Central memory CD4-positive, alpha-beta T cell (primary cell): ENCODE data around the gene TNFSF8.

Source experiments
- DNase-seq: peaks from one replicate; pipeline ENCODE4 v3.0.0; 2022

The TNFSF8 gene

DNA sequence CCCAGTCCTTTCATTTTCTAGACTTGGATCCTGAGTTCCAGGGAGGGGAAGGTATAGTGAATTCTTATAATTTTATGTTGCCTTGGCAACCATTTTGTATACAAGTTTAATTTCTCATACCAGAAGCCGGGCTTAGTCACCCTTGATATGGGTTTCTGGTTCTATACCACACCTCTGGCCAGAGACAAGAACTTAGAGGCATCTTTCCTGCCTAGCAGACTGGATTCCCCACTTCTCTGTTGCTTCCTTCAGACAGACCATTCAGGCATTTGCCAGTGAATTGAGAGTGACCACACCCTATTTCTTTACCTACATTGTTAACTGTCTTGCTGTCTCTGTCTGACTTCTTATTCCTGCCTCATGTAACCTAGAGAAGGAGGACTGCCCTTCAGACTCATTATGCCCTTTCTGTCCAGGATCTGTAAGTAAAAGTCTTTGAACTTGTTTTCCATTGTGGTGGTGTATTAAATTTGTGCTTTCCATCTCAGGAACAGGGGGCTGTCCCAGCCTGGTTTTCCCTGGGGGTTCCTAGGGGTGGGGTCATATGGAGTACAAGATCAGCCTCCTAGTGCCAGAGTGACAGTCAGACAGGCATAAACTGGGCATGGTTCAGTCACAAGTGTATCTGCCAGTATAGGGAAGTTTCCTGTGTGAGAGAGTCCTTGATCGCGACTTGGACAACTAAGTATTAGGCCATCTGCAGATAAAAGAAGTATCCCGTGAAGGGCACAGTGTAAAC is 27.4 kb downstream of the TNFSF8 start:
- peak; percentile 62 for DNase-seq

DNA sequence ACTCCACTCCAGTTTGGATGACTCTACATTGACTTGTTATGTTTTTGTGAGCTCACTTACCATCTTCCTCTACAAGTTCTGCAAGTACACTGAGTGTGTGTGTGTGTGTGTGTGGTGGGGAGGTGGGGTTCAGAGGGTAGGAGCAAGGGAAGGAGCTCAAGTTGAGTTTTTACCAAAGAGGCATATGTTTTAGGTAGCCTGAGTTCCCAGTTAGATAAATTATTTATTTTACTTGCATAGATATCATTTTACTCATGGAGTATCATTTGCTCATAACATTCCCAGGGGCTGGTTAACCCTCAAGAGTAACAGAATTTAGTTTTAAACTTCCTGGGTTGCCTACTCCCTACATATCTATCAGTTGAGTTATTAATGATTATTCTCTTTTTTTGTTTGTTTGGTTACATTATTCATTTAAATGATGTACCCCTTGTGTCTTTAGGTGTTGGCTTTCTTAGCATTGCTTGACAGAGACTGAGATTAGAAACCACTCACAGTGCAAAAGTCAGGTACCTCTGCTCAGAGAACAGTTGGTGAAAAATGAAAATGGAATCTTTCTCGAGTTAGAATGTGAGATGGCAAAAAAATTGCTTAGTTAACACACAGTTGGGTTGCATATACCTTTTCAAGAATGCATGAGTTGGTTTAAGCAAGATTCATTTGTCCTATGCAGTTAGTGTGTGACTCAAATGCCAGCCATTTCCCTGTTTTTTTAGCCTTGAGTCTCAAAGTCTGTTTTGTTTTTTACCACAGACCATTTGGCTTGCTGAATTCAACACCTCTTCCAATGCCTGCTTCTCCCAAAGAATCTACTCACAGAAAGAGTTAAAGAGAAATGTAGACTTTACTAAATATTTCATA is 29.2 kb downstream of the TNFSF8 start:
- DNase-seq, result no peak

DNA sequence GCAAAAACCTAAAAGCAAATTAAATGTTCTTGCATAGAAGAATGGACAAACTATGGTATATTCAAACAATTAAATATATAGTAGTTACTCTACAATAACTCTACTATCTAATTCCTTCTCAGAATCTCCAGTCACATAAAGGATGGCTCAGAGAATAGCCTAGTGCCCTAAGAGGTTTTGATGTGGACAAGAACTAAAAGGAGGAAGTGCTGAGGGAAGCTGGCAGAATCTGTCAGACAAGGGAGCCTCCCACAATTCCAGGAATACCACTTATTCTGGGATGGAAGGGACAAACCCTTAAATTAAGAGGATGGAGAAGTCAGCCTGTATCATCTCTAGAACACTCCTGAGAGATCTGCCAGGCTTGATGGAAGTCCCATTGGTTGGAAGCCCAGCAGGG is 30.4 kb downstream of the TNFSF8 start:
- DNase-seq, result no peak

DNA sequence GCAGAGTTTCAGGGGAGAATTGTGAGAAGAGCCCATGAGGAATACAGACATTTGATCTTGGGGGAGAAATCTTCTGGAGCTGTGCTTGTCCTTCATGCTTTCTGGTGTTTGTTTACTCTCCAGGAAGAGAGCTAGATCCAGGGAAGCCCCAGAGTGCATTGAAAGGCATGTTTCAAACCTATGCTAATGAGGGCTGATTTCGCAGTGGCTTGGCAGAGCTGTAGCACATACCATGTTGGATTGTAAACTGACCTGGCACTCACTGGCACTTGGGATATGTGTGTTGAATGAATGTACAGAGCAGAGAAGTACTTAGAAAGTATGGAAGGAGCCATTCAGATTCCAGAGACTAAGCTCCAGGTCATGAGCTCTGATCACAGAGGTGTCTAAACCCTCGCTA is 30.9 kb downstream of the TNFSF8 start:
- no peak for DNase-seq

DNA sequence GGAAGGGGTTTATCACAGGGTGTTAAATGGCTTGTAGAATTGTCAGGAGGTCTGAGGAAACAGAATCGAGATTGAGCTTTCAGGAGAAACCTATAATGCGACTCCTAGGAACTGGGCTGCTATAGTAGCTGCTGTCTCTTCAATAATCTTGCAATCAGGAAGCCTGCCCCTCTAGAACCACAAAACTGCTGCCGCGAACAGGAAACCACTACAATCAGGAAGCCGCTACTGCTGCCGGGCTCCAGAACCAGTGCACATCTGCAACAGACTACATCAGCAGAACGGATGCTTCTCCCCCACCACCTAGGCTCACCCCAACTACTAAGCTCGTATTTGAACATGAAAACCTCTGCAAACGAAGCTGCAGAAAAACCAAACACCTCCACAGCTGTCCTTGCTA is 31.6 kb downstream of the TNFSF8 start:
- DNase-seq, result peak; percentile 92

DNA sequence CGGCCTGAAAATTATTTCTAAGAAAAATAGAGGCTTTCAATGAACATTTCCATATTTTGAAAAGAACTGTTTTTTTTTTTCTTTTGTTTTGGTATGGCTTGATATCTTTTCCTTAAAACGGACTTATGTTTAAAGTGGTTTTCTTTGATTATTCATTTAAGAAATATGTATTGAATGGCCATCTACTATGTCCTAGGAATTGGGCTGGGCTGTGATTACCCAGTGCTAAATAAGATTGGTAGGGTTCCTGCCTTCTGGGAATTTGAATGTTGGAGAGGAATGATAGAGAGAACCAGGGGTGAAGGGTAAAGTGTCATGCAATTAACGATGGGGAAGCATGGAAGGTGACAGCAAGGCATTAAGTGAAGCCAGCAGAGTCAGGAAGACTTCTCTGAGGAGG is 33.2 kb downstream of the TNFSF8 start:
- DNase-seq, result no peak

DNA sequence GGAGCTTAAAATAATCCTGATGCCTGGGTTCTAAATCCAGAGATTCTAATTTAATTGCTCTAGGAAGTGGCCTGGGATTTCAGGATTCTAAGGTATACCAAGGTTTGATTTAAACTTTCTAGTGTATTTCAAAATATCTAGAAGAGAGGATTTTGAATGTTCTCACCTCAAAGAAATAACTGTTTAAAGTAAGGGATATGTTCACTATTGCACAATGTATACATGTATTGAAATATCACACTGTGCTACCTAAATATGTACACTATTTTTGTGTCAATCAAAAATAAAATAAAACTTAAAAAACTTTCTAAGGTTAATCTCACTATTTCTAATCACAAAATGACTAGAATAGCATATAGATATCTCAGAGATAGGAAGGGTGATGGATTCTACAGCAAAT is 34.0 kb downstream of the TNFSF8 start:
- no peak for DNase-seq

DNA sequence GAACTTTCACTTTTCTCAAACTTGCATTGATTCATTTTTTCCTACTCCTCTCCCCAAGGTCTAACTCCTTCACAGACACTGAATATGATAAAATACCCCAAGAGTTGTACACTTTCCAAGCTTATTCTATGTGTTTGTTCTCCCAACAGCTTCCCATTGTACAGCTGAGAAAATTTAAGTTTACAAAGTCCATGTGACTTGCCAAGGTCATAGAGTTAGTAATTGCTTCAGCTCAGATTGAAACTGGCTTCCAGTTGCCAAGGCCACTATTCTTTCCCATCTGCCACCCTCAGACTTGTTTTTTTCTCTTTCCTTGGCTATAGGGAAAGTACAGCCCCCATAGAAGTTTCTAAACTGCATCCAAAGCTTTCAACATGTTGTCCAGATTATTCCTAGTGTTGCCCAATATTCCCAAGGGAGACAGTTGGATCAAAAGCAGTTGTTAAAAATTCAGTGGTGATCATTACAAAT is 34.8 kb downstream of the TNFSF8 start:
- DNase-seq, result no peak

DNA sequence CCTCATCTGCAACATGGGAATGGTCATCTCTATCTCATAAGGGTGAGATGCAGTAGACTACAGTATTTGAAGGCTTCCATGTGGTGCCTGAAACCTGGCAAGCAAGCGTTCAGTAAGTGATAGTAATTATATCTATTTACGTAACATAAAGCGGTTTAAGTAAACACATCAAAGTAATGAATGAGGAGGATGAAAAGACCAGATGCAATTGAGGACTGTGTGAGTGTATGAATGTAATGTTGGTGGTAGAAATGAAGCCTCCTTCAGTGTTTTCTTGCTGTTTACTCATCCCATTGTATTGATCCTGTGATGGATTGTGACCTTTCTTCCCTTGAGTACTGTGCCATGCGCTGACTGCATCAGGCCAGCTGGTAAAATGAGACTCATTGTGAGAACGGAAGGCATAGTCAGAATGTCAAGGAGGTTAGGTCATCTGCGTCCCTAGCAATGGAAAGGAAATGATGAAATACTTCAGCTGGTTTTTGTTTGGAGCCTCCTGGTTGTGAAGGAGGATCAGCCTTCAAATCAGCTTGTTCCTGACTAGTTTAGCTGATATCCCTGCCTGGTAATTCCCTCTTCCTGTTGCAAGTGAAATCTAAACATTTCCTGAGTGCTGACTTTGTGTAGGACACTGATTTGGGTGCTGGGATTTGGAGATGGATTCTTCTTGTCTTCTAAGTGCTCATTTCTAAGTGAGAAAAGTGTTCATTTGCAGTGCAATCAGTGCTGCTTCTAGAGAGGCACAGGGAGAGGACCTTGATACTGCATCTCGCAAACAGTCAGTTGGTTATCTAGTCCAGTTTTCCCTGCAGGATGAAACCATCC is 35.6 kb downstream of the TNFSF8 start:
- no peak for DNase-seq

DNA sequence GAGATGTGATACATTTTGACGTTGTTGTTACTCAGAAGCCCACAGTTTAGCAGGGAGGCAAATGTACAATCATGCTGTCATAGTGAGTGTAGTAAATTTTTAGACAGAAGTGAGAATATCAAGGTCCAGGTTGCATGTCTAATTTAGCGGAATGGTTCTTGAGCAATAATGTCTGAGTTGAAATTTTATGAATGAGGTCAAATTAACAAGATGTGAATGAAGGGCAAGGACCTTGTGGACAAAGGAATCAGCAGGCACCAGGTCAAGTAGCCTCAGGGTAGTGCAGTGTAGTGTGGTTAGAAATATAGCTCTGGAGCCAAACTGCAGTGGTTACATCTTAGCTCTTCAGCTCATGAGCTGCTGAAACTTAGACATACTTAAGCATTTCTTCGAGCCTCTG is 36.2 kb downstream of the TNFSF8 start:
- DNase-seq, result no peak

DNA sequence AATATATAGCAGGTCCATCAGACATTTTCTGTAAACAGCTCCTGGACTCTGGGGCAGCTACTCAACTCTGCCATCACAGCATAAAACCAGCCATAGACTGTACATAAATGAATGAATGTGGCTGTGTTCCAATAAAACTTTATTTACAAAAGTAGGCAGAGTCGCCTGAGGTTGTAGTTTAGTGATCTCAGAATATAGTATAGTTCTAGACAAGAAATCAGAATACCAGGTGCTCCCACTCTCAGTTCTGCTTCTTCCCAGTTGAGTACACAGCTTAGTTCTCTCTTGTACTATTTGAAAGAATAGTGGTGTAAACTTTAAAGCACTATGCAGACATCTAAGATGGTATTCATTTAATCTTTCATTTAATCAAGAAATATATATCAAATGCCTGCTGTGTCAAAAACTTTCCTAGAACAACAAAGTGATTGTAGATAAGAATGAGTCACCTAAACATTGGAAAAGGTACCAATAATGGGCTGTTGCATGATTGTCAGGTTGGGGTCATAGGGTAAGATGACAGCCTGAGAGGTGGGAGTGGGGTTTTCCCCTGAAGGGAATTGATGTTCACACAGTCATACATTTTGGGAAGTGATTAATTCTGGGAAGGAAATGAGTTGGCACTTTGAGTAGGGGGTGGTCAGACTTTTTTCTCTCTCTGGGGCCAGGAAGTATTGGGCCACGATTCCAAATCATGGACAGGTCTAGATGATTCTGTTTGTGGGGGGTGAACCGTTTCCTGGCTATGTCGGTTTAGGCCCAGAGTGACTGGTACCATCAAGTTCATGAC is 37.0 kb downstream of the TNFSF8 start:
- DNase-seq, result no peak

DNA sequence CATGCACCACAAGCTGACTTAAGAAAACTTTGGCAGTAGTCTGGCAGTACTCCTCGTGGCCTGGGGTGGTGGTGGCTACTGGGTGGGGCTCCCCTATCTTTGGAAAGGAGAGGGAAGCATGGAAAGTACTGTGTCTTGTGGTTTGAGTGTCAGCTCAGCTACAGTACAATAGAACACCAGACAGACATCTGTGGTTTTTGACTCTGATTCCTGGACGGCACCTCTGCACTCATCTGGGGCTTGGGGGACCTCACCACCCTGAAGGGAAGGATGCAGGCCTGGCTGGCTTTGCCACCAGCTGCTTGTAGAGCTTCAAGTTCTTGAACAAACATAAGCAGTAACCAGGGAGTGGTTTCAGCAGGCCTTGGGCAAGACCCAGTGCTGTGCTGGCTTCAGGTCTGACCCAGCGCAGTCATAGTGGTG is 40.6 kb downstream of the TNFSF8 start:
- DNase-seq, result no peak

DNA sequence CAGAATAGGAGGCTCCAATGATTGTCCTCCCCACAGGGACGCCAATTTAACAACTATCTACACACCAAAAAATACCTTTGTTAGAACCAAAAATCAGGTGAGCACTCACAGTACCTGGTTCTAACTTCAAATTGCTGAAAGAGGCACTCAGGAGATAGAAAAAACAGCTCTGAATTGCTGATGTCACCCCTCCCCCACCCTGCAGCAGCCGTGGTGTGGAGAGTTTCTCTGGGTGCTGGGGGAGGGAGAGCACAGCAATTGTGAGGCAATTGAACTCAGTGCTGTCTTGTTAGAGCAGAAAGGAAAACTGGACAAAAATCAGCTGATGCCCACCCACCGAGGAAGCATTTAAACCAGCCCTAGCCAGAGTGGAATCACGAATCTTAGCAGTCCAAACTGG is 41.8 kb downstream of the TNFSF8 start:
- no peak for DNase-seq

DNA sequence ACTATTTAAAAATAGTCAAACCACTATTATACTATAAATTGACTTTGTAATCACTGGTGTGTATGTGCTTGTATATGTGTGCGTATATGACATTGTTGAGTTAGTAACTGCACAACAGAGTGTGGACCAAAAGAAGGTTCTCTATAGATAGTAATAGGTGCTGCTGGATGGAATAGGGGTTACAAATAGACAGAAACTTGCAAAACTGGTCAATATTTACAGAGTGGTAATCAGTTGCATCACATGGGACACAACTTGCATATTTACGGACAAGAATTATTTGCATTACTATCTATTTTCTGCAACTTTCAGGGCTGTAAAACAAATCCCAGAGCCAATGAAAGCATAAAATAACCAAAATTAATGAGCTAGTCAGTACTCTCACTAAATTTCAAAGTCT is 42.4 kb downstream of the TNFSF8 start:
- DNase-seq, result no peak

DNA sequence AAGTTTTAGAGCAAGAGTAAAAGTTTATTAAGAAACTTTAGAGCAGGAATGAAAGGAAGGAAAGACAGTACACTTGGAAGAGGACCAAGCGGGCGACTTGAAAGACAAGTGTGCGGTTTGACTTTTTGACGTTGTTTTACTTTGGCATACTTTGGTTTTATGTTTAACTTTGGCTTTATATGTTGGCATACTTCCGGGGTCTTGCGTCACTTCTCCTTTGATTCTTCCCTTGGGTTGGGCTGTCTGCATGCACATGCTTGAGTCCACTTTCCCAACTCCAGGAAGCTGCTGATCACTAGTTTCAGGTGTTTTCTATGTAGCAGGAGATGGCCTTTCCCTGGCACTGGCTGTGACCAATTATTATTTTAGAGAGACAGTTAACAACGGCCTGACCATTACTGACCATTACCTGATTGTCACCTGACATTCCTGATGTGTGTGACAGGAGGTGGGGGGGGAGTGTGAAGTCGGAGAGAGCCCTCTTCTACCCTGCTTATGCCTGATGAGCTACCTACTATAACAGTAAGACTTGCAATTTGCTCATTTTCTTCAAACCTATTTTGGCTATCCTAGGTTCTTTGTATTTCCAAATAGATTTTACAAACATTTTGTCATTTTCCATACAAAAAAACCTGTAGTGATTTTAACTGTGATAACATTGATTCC is 45.5 kb downstream of the TNFSF8 start:
- DNase-seq, result no peak

DNA sequence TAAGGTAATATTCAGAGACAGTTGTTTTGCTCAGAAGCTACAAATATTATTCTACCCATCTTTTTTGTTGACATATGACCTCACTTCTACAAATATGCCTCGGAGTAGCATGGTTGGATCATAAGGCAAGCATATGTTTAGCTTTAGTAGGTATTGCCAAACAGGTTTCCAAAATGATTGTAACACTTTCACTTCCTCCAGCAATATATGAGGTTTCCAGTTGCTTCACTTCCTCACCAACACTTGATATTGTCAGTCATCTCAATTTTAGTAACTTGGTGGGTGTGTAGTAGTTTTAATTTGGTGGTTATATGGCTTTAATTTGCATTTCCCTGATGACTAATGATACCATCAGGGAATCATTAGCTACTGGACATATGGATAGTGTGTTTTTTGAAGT is 46.7 kb downstream of the TNFSF8 start:
- DNase-seq, result no peak

DNA sequence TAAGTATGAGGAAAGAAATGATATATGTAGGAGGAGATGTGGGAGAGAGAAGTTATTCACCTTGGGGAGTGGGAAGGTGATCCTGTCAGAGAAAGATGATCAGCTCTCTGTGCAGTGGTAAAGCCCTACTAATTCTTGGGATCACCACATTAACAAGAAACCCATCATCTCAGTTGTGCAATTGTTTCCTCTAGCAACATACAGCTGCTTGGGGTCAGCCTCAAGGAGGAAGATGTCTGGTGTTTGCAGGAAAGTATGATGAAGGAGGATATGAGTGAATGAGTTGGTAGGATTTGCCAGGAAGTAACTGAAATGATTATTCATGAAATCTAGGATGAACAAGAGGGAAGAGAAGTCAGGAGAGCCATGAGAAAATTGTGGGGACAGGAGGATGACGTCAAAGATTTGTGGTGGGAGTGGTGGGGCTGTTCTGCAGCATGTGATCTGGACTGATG is 50.1 kb downstream of the TNFSF8 start:
- DNase-seq, result no peak

DNA sequence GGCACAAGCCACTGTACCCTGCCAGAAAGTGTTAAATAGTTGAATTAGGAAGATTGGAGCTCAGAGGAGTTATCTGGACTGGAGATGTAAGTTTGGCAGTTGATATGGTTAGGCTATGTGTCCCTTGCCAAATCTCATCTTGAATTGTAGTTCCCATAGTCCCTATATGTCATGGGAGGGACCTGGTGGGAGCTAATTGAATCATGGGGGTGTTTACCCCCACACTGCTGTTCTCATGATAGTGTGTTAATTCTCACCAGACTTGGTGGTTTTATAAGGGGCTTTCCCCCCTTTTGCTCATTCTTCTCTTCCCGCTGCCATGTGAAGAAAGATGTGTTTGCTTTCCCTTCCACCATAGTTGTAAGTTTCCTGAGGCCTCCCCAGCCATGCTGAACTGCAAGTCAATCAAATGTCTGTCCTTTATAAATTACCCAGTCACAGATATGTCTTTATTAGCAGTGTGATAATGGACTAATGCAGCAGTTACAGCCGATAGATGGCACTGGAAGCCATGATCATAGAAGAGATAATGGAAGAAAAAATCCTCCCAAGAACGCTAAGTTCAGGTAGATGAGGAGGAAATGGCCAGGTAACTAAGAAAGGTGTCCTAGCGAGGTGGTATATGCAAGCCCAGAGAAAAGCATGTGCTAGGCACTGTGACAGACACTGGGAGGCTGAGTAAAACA is 51.4 kb downstream of the TNFSF8 start:
- DNase-seq, result no peak

DNA sequence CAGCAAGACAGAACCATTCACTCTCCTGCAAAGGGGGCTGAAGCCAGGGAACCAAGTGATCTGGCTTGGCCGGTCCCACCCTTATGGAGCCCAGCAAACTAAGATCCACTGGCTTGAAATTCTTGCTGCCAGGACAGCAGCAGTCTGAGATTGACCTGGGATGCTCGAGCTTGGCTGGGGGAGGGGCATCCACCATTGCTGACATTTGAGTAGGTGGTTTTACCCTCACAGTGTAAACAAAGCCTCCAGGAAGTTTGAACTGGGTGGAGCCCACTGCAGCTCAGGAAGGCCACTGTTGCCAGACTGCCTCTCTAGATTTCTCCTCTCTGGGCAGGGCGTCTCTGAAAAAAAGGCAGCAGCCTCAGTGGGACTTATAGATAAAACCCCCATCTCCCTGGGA is 60.5 kb downstream of the TNFSF8 start:
- DNase-seq, result peak; percentile 19

DNA sequence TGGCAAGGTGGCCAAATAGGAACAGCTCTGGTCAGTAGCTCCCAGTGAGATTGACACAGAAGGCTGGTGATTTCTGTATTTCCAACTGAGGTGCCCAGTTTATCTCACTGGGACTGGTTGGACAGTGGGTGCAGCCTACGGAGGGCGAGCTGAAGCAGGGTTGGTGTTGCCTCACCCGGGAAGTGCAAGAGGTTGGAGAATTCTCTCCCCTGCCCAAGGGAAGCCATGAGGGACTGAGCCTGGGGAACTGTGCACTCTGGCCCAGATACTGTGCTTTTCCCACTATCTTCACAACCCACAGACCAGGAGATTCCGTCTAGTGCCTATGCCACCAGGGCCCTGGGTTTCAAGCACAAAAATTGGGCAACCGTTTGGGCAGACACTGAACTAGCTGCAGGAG is 61.0 kb downstream of the TNFSF8 start:
- no peak for DNase-seq

DNA sequence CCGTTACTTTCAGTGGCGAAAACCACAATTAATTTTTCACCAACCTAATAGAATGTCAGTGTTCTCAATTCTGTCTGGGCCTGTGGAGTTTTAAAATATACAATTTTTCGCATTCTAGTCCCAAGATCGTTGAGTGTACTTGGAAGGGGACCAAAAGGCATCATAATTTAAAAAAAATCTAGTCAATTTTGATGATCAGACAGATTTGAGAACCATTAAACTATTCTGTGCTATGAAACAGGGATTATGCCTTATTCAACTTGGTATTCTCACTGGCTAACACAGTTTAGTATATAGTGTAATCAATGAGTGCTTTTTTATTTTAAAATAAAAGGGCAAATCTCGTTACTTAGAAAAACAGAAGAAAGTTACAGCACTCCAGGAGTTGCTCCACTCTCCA is 63.1 kb downstream of the TNFSF8 start:
- no peak for DNase-seq
